GM12878 (cell line): Measurements from ENCODE around the gene MN1. TPM values are rescaled to one million over a fixed set of nuclear protein-coding genes. Genes with fewer than 3 reads are reported as not detected.

Source experiments
- ATAC-seq: fragments of 200-7000 bp; cut with Tn5 transposase; 3 replicates; pipeline ENCODE4 v1.9.1; 2020; ENCODE audit warnings: mild to moderate bottlenecking, moderate library complexity
- BruUV-seq: library from RNA; stranded (reverse); fragments of 400-500 nt; replicated peaks from 2 replicates; lab custom pipeline; 2021; lab: Mats Ljungman, UMichigan
- CTCF ChIA-PET: fragments of 300-600 bp; sonication (Branson Sonifier 250); formaldehyde crosslinking; extraction: SDS; loops from one replicate; lab custom pipeline; 2021; ENCODE audit warnings: inconsistent platforms; lab: Yijun Ruan, JAX
- POLR2A ChIA-PET: fragments of 350-600 bp; formaldehyde crosslinking; extraction: SDS; loops from one replicate; lab custom pipeline; 2021; ENCODE audit warnings: inconsistent platforms; lab: Charles Lee
- RAD21 ChIA-PET: fragments of 300-600 bp; sonication (Branson Sonifier 250); formaldehyde crosslinking; loops from one replicate; lab custom pipeline; 2023; ENCODE audit warnings: antibody characterized with exemption; ENCODE audit not compliant: unreplicated experiment; lab: Charles Lee
- SMC1A ChIA-PET: fragments of 300-600 bp; sonication (Branson Sonifier 250); formaldehyde crosslinking; loops from one replicate; lab custom pipeline; 2023; ENCODE audit not compliant: unreplicated experiment, uncharacterized antibody; lab: Charles Lee
- DNase-seq: peaks from one replicate; pipeline ENCODE4 v3.0.0-alpha.2; 2011; ENCODE audit warnings: low read depth, low spot score
- FAIRE-seq: peaks from 3 replicates; lab custom pipeline; 2011; peaks lifted over from hg19 to GRCh38; lab: Jason Lieb, UNC
- H2AFZ ChIP-seq: 2 replicates; pipeline ENCODE4 v1.6.0; 2011; ENCODE audit warnings: low read depth, low read length, control low read depth; ENCODE audit not compliant: control insufficient read depth
- H3K27ac ChIP-seq: 2 replicates; pipeline ENCODE4 v1.5.1; 2011; ENCODE audit warnings: control low read depth; ENCODE audit not compliant: control insufficient read depth, insufficient read depth
- H3K27me3 ChIP-seq, 2 experiments: replicated peaks in 1 of 2; 2 replicates each; pipeline versions ENCODE4 v1.6.0 to v1.6.1; 2011; ENCODE audit warnings: low read length in 1 of 2; ENCODE audit not compliant: control insufficient read depth in 2 of 2, insufficient read depth in 2 of 2
- H3K36me3 ChIP-seq, 2 experiments: 2 replicates each; pipeline ENCODE4 v1.5.1; 2011; ENCODE audit warnings: low read length in 1 of 2; ENCODE audit not compliant: control insufficient read depth in 2 of 2, insufficient read depth in 2 of 2
- H3K4me1 ChIP-seq: 2 replicates; pipeline ENCODE4 v1.6.1; 2011; ENCODE audit warnings: mild to moderate bottlenecking, low read length, moderate library complexity, mixed read lengths; ENCODE audit not compliant: control insufficient read depth, insufficient read depth
- H3K4me2 ChIP-seq: 2 replicates; pipeline ENCODE4 v1.6.0; 2011; ENCODE audit warnings: control low read depth; ENCODE audit not compliant: control insufficient read depth, insufficient read depth
- H3K4me3 ChIP-seq: fragments of 200-600 bp; sonication (generic); 2 replicates; pipeline ENCODE4 v1.5.1; 2016
- H3K79me2 ChIP-seq: 2 replicates; pipeline ENCODE4 v1.6.0; 2011; ENCODE audit warnings: low read length; ENCODE audit not compliant: control insufficient read depth, insufficient read depth
- H3K9ac ChIP-seq: 2 replicates; pipeline ENCODE4 v1.8.0; 2011; ENCODE audit warnings: low read length, control low read depth, mixed read lengths; ENCODE audit not compliant: control insufficient read depth, insufficient read depth
- H3K9me3 ChIP-seq: replicated peaks from 3 replicates; pipeline ENCODE4 v1.5.1; 2011; ENCODE audit warnings: mild to moderate bottlenecking, low read length; ENCODE audit not compliant: control insufficient read depth, insufficient read depth
- H4K20me1 ChIP-seq: 2 replicates; pipeline ENCODE4 v1.6.0; 2011; ENCODE audit not compliant: control insufficient read depth, insufficient read depth
- CTCF ChIP-seq, 3 experiments: IDR thresholded peaks in 2 of 3; conservative IDR thresholded peaks in 1 of 3; 2 replicates each; pipeline ENCODE4 v1.5.1; 2011; ENCODE audit warnings: low read depth in 3 of 3, low read length in 3 of 3, mild to moderate bottlenecking in 3 of 3, control low read depth in 2 of 3, moderate library complexity in 2 of 3, inconsistent platforms in 1 of 3, mixed read lengths in 1 of 3; ENCODE audit not compliant: control insufficient read depth in 2 of 3, insufficient read depth in 1 of 3; ENCODE audit errors: extremely low read depth in 1 of 3
- EGR1 ChIP-seq, 2 experiments: IDR thresholded peaks; 1 replicate in 1 of 2; 2 replicates in 1 of 2; pipeline ENCODE4 v1.6.1; 2011 to 2012; ENCODE audit warnings: low read depth in 2 of 2, low read length in 2 of 2, borderline replicate concordance in 1 of 2, mild to moderate bottlenecking in 1 of 2, moderate library complexity in 1 of 2
- HDAC2 ChIP-seq: fragments of 200-600 bp; sonication (generic); IDR thresholded peaks from 2 replicates; pipeline ENCODE4 v1.6.1; 2017
- HDAC6 ChIP-seq: fragments of 200-600 bp; sonication (generic); IDR thresholded peaks from one replicate; pipeline ENCODE4 v1.8.0; 2017; ENCODE audit warnings: antibody characterized with exemption; ENCODE audit not compliant: unreplicated experiment
- KAT2A ChIP-seq: conservative IDR thresholded peaks from 2 replicates; pipeline ENCODE4 v1.6.1; 2011; ENCODE audit warnings: low read depth, low read length; ENCODE audit not compliant: control insufficient read depth
- MTA3 ChIP-seq: IDR thresholded peaks from 2 replicates; pipeline ENCODE4 v1.6.1; 2012; ENCODE audit warnings: low read length, inconsistent platforms, borderline replicate concordance
- NFYA ChIP-seq: IDR thresholded peaks from 2 replicates; pipeline ENCODE4 v1.6.1; 2011; ENCODE audit warnings: low read depth, mild to moderate bottlenecking, low read length, improper control_type of control experiment, borderline replicate concordance
- NFYB ChIP-seq: IDR thresholded peaks from 2 replicates; pipeline ENCODE4 v1.6.1; 2011; ENCODE audit warnings: low read depth, mild to moderate bottlenecking, low read length, improper control_type of control experiment, moderate library complexity; ENCODE audit not compliant: insufficient read depth
- PAX5 ChIP-seq: IDR thresholded peaks from 2 replicates; pipeline ENCODE4 v1.6.1; 2011; ENCODE audit warnings: low read depth, low read length, borderline replicate concordance
- PBX3 ChIP-seq: IDR thresholded peaks from 2 replicates; pipeline ENCODE4 v1.6.1; 2011; ENCODE audit warnings: mild to moderate bottlenecking, low read depth, low read length, moderate library complexity; ENCODE audit not compliant: insufficient replicate concordance
- RCOR1 ChIP-seq: conservative IDR thresholded peaks from 2 replicates; pipeline ENCODE4 v1.6.1; 2012; ENCODE audit warnings: low read depth, low read length, improper control_type of control experiment
- SIN3A ChIP-seq: IDR thresholded peaks from 2 replicates; pipeline ENCODE4 v1.6.1; 2012; ENCODE audit warnings: low read depth, low read length, improper control_type of control experiment
- SMAD5 ChIP-seq: IDR thresholded peaks from 2 replicates; pipeline ENCODE4 v1.6.1; 2016; ENCODE audit warnings: antibody characterized with exemption, low read depth
- SP1 ChIP-seq: IDR thresholded peaks from one replicate; pipeline ENCODE4 v1.6.1; 2011; ENCODE audit warnings: low read depth, low read length
- SRF ChIP-seq, 2 experiments: IDR thresholded peaks; 2 replicates each; pipeline ENCODE4 v1.6.1; 2011; ENCODE audit warnings: low read depth in 2 of 2, low read length in 2 of 2, mild to moderate bottlenecking in 1 of 2, moderate library complexity in 1 of 2
- SUPT20H ChIP-seq: IDR thresholded peaks from 2 replicates; pipeline ENCODE4 v1.6.1; 2011; ENCODE audit warnings: low read depth, mild to moderate bottlenecking, low read length, moderate library complexity, borderline replicate concordance; ENCODE audit not compliant: control insufficient read depth
- ZNF217 ChIP-seq: fragments of 450-650 bp; IDR thresholded peaks from 2 replicates; pipeline ENCODE4 v1.6.1; 2017; ENCODE audit warnings: antibody characterized with exemption, mild to moderate bottlenecking
- WGBS: methylation state at CpG from one replicate; pipeline ENCODE4 v1.1.6; 2016; ENCODE audit warnings: low lambda C conversion rate; ENCODE audit not compliant: insufficient replicate concordance, insufficient coverage; ENCODE audit errors: missing lambda C conversion rate; 5-methylcytosine and 5-hydroxymethylcytosine counted together
- in situ Hi-C: fragments of 300-500 bp; cut with MboI; formaldehyde crosslinking; loops from 9 replicates; pipeline ENCODE4 v1.14.3; 2018; ENCODE audit warnings: mixed read lengths
- intact Hi-C: fragments of 100-400 bp; cut with micrococcal nuclease; formaldehyde crosslinking; loops from one replicate; pipeline ENCODE4 v1.14.2; 2022; ENCODE audit not compliant: unreplicated experiment
- polyA plus RNA-seq, 11 experiments: library from polyadenylated mRNA; depleted of rRNA in 4 of 11; unstranded in 6 of 11; stranded (reverse) in 5 of 11; fragments of >200 nt; fragmentation: Nextera tagmentation in 4 of 11; fragmentation: Illumina TruSeq in 1 of 11; extraction: Ambion mirVana in 4 of 11; extraction: Trizol in 1 of 11; gene quantifications; 1 replicate in 1 of 11; 2 replicates in 10 of 11; pipeline versions ENCODE4 v1.2.1 to v1.2.3, GENCODE V29; 2011 to 2016; ENCODE audit warnings: inconsistent platforms in 2 of 11, missing spikeins in 2 of 11, low read depth in 1 of 11
- total RNA-seq, 4 experiments: library from RNA; depleted of rRNA in 3 of 4; stranded (reverse); fragments of >200 nt in 3 of 4; fragmentation: Illumina TruSeq in 1 of 4; extraction: Trizol in 1 of 4; gene quantifications; 2 replicates each; pipeline versions ENCODE4 v1.2.1 to v1.2.3, GENCODE V29; 2013 to 2021
- TF ChIP-seq, protein P1 (sequence below): IDR thresholded peaks from 2 replicates; pipeline ENCODE4 v1.6.1; 2012; ENCODE audit warnings: low read depth, low read length, improper control_type of control experiment

The MN1 gene
- total and polyA plus RNA-seq, 10 of the 15 experiments (the other 5 are each of a cell fraction or from before 2014, with no cell fraction given), result under 0.01 to 0.24 (median 0.03) TPM; not detected in 3

DNA sequence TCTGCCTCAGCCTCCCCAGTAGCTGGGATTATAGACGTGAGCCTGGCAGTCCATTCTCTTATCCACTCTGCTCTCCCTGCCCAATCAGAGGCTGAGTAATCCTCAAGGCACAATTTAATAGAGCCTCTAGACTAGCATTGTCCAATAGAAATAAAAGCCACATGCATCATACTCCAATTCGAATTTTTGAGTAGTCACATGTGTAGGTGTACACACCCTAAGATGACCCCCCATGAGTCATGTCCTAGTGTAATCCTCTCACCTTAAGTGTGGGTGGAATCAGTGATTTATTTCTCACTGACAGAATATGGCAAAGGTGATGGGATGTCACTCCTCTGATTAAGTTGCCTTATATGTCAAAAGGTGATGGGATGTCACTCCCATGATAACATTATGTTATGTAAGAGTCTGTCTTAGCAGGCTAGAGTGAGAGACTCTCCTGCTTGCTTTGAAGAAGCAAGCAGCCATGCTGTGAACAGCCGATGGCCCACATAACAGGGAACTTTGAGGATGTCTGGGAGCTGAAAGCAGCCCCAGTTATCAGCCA, 61.3 kb downstream of the MN1 start:
- Histone ChIP-seq H2AFZ (no peak overlapping the region), H3K36me3 (no peaks in the 10 kb centered on the region), H3K4me2 (no peak overlapping the region), H3K4me1 (no peaks in the 10 kb centered on the region), H4K20me1 (no peaks in the 10 kb centered on the region), H3K9ac (no peak overlapping the region), H3K27ac (no peak overlapping the region), H3K79me2 (no peaks in the 10 kb centered on the region), H3K27me3 (no peaks in the 10 kb centered on the region), H3K9me3 (no peaks in the 10 kb centered on the region; the same call in 2 of the 3 replicates), H3K4me3 (no peak overlapping the region)
- intact Hi-C loops (no loop called here), in situ Hi-C loops (no loop called here)
- RAD21 ChIA-PET, result no interaction called here
- WGBS, result 22% methylated on average over 3 of the region's 3 CpGs
- SMC1A ChIA-PET, result no interaction called here
- FAIRE-seq, result no peak
- no peak for TF ChIP-seq KAT2A
- TF ChIP-seq PBX3, result no peak
- no peak for TF ChIP-seq RCOR1
- TF ChIP-seq MTA3, result no peak
- TF ChIP-seq SUPT20H, result no peak
- TF ChIP-seq SRF (IDR thresholded peaks at IDR 0.05; ENCODE audit: low read depth in 2 of 2, low read length in 2 of 2), result no peak
- TF ChIP-seq ZNF217, result no peak
- no peak for TF ChIP-seq HDAC6
- TF ChIP-seq CTCF (IDR thresholded peaks at IDR 0.05 in 2 of 3, conservative IDR thresholded peaks at IDR 0.05 in 1 of 3; ENCODE audit: control insufficient read depth in 2 of 3, extremely low read depth in 1 of 3, insufficient read depth in 1 of 3, low read depth in 3 of 3, low read length in 3 of 3), result no peak
- TF ChIP-seq NFYB, result no peak
- TF ChIP-seq NFYA, result no peak
- TF ChIP-seq, protein P1, sequence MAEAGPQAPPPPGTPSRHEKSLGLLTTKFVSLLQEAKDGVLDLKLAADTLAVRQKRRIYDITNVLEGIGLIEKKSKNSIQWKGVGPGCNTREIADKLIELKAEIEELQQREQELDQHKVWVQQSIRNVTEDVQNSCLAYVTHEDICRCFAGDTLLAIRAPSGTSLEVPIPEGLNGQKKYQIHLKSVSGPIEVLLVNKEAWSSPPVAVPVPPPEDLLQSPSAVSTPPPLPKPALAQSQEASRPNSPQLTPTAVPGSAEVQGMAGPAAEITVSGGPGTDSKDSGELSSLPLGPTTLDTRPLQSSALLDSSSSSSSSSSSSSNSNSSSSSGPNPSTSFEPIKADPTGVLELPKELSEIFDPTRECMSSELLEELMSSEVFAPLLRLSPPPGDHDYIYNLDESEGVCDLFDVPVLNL, result no peak
- TF ChIP-seq HDAC2, result no peak
- no peak for TF ChIP-seq EGR1 (IDR thresholded peaks at IDR 0.05; ENCODE audit: borderline replicate concordance in 1 of 2, low read depth in 2 of 2, low read length in 2 of 2)
- no peak for TF ChIP-seq SIN3A
- TF ChIP-seq PAX5, result no peak
- no peak for TF ChIP-seq SMAD5
- no peak for TF ChIP-seq SP1
- CTCF ChIA-PET, result no interaction called here
- no peak for DNase-seq
- BruUV-seq, result no TSS peak
- no peak for ATAC-seq
- POLR2A ChIA-PET, result no interaction called here
